ENCODE results near the gene C12orf57. TPM values are rescaled to one million over a fixed set of nuclear protein-coding genes. Genes with fewer than 3 reads are reported as not detected.

C12orf57 gene
- total and polyA plus RNA-seq, 2 of the 13 experiments (the other 11 are each of a cell fraction or from before 2014, with no cell fraction given), result 84.0 to 287 TPM

GRCh38 chr12:6970096-6970527, 26.3 kb downstream of the C12orf57 start (continued):
- no peak for TF ChIP-seq ZNF362 (CRISPR knock-in tag; IDR thresholded peaks at IDR 0.05; ENCODE audit: borderline replicate concordance)
- TF ChIP-seq ZNF225 (CRISPR knock-in tag; IDR thresholded peaks at IDR 0.05), result no peak
- no peak for TF ChIP-seq ZNF264 (CRISPR knock-in tag; IDR thresholded peaks at IDR 0.05)
- no peak for TF ChIP-seq ZFP91 (CRISPR knock-in tag; IDR thresholded peaks at IDR 0.05; ENCODE audit: borderline replicate concordance)
- TF ChIP-seq ETV5 (CRISPR knock-in tag; IDR thresholded peaks at IDR 0.05; ENCODE audit: borderline replicate concordance), result no peak
- no peak; the same call in 1 of the 2 replicates for TF ChIP-seq PAXIP1 (CRISPR knock-in tag; conservative IDR thresholded peaks at IDR 0.05)
- no peak for TF ChIP-seq ZNF343 (CRISPR knock-in tag; IDR thresholded peaks at IDR 0.05)
- no peak for TF ChIP-seq SCMH1 (CRISPR knock-in tag; IDR thresholded peaks at IDR 0.05; ENCODE audit: borderline replicate concordance)
- 0 out of 2 replicates have a peak, but pooled peaks have one; percentile 38 for TF ChIP-seq ARNTL (CRISPR knock-in tag; IDR thresholded peaks at IDR 0.05)
